ENCODE measurements around the gene HLF. TPM values are rescaled to one million over a fixed set of nuclear protein-coding genes. Genes with fewer than 3 reads are reported as not detected.

The HLF gene
- total and polyA plus RNA-seq, 10 of the 15 experiments (the other 5 are each of a cell fraction or from before 2014, with no cell fraction given) = 0.01 to 0.33 (median 0.20) TPM; not detected in 3

- no peak for FAIRE-seq
- RAD21 ChIA-PET (ENCODE audit: unreplicated experiment) = no interaction called here
- Histone ChIP-seq H3K4me2 (ENCODE audit: control insufficient read depth, insufficient read depth) (no peak overlapping the region), H4K20me1 (ENCODE audit: control insufficient read depth, insufficient read depth) (no peaks in the 10 kb centered on the region), H3K4me3 (no peak overlapping the region), H3K4me1 (ENCODE audit: control insufficient read depth, insufficient read depth, low read length) (no peaks in the 10 kb centered on the region), H3K36me3 (ENCODE audit: control insufficient read depth in 2 of 2, insufficient read depth in 2 of 2, low read length in 1 of 2) (no peaks in the 10 kb centered on the region), H3K79me2 (ENCODE audit: control insufficient read depth, insufficient read depth, low read length) (no peaks in the 10 kb centered on the region), H3K27me3 (replicated peaks in 1 of 2; ENCODE audit: control insufficient read depth in 2 of 2, insufficient read depth in 2 of 2, low read length in 1 of 2) (no peaks in the 10 kb centered on the region; a peak in 1 of 4 replicates), H3K9me3 (replicated peaks; ENCODE audit: control insufficient read depth, insufficient read depth, low read length) (no peaks in the 10 kb centered on the region), H2AFZ (ENCODE audit: control insufficient read depth, low read depth, low read length) (no peak overlapping the region), H3K27ac (ENCODE audit: control insufficient read depth, insufficient read depth) (no peak overlapping the region), H3K9ac (ENCODE audit: control insufficient read depth, insufficient read depth, low read length) (no peak overlapping the region)
- no peak for ATAC-seq
- SMC1A ChIA-PET (ENCODE audit: uncharacterized antibody, unreplicated experiment) = interaction anchor here (1.6 kb wide), 1 partner anchor 48 kb away, joined by 4 read pairs; no protein-coding TSS in a partner anchor
- intact Hi-C loops (cut with micrococcal nuclease; ENCODE audit: unreplicated experiment) (no loop called here), in situ Hi-C loops (cut with MboI) (no loop called here)
- WGBS (ENCODE audit: insufficient coverage, insufficient replicate concordance, low lambda C conversion rate, missing lambda C conversion rate) = 0% methylated on average over 2 of the region's 2 CpGs
- BruUV-seq (replicated peaks) = no TSS peak
- DNase-seq (ENCODE audit: low read depth, low spot score) = no peak
- no peak for TF ChIP-seq TCF12 (IDR thresholded peaks at IDR 0.05; ENCODE audit: low read depth, low read length)
- TF ChIP-seq ATF7 (IDR thresholded peaks at IDR 0.05; ENCODE audit: low read depth) = no peak
- TF ChIP-seq PAX5 (IDR thresholded peaks at IDR 0.05; ENCODE audit: borderline replicate concordance, low read depth, low read length) = no peak
- no peak for TF ChIP-seq ESRRA (IDR thresholded peaks at IDR 0.05; ENCODE audit: low read length)
- TF ChIP-seq POLR2AphosphoS5 (IDR thresholded peaks at IDR 0.05; ENCODE audit: low read length) = no peak
- TF ChIP-seq SIN3A (IDR thresholded peaks at IDR 0.05; ENCODE audit: low read depth, low read length) = no peak
- POLR2A ChIA-PET = no interaction called here
- CTCF ChIA-PET = interaction anchor here (1.2 to 2.2 kb wide), 2 partner anchors 12 to 291 kb away, joined by 4 read pairs; no protein-coding TSS in a partner anchor
These were observed 20.2 kb downstream of the HLF start for GRCh38 chr17:55284944-55285339.

GRCh38 chr17:55285340-55286301 is 20.9 kb downstream of the HLF start:
- no peak for ATAC-seq
- DNase-seq (ENCODE audit: low read depth, low spot score) = no peak
- FAIRE-seq = no peak
- Histone ChIP-seq H3K27ac (ENCODE audit: control insufficient read depth, insufficient read depth) (no peak overlapping the region), H3K4me3 (no peak overlapping the region), H3K9me3 (replicated peaks; ENCODE audit: control insufficient read depth, insufficient read depth, low read length) (no peaks in the 10 kb centered on the region), H3K9ac (ENCODE audit: control insufficient read depth, insufficient read depth, low read length) (no peak overlapping the region), H3K27me3 (replicated peaks in 1 of 2; ENCODE audit: control insufficient read depth in 2 of 2, insufficient read depth in 2 of 2, low read length in 1 of 2) (no peaks in the 10 kb centered on the region; a peak in 1 of 4 replicates), H4K20me1 (ENCODE audit: control insufficient read depth, insufficient read depth) (no peaks in the 10 kb centered on the region), H3K36me3 (ENCODE audit: control insufficient read depth in 2 of 2, insufficient read depth in 2 of 2, low read length in 1 of 2) (no peaks in the 10 kb centered on the region), H3K79me2 (ENCODE audit: control insufficient read depth, insufficient read depth, low read length) (no peaks in the 10 kb centered on the region), H2AFZ (ENCODE audit: control insufficient read depth, low read depth, low read length) (no peak overlapping the region), H3K4me2 (ENCODE audit: control insufficient read depth, insufficient read depth) (no peak overlapping the region), H3K4me1 (ENCODE audit: control insufficient read depth, insufficient read depth, low read length) (no peaks in the 10 kb centered on the region)
- ChIA-PET RAD21 (ENCODE audit: unreplicated experiment) (no interaction called here), SMC1A (ENCODE audit: uncharacterized antibody, unreplicated experiment) (interaction anchor here (1.6 to 2.0 kb wide), 2 partner anchors 49 to 292 kb away, joined by 4 to 8 read pairs; no protein-coding TSS in a partner anchor), CTCF (interaction anchor here (1.0 to 1.2 kb wide), 2 partner anchors 9 to 11 kb away, joined by 3 to 4 read pairs; no protein-coding TSS in a partner anchor), POLR2A (interaction anchor here (0.6 kb wide), 1 partner anchor 321 kb away, joined by 3 read pairs; no protein-coding TSS in a partner anchor)
- no TSS peak for BruUV-seq (replicated peaks)
- intact Hi-C loops (cut with micrococcal nuclease; ENCODE audit: unreplicated experiment) = no loop called here
- WGBS (ENCODE audit: insufficient coverage, insufficient replicate concordance, low lambda C conversion rate, missing lambda C conversion rate) = 43% methylated on average over 11 of the region's 11 CpGs
- in situ Hi-C loops (cut with MboI) = no loop called here
- no peak for TF ChIP-seq CBFB (IDR thresholded peaks at IDR 0.05; ENCODE audit: low read depth)
- no peak for TF ChIP-seq FOXM1 (IDR thresholded peaks at IDR 0.05; ENCODE audit: low read depth, low read length)
- no peak for TF ChIP-seq PRDM15 (CRISPR knock-in tag; IDR thresholded peaks at IDR 0.05)
- TF ChIP-seq E4F1 (IDR thresholded peaks at IDR 0.05; ENCODE audit: borderline replicate concordance, partially characterized antibody) = no peak

Measured in GM12878 (cell line).